ENCODE data around the gene MKRN2.

- TF ChIP-seq CTCF (IDR thresholded peaks at IDR 0.05) = no peak
- TF ChIP-seq POLR2A (IDR thresholded peaks at IDR 0.05) = no peak
- TF ChIP-seq POLR2AphosphoS5 (IDR thresholded peaks at IDR 0.05) = no peak
- TF ChIP-seq EP300 (IDR thresholded peaks at IDR 0.05) = no peak
Measured at GRCh38 chr3:12571986-12572385, 15.1 kb downstream of the MKRN2 start.
